Neuronal stem cell (in vitro differentiated cells): ENCODE results near the gene STX16.

ENCODE experiments used
- DNase-seq: peaks from one replicate; pipeline ENCODE4 v3.0.0-alpha.2; 2013; ENCODE audit warnings: low spot score
- H2AFZ ChIP-seq: one replicate; pipeline ENCODE4 v1.6.1; 2013; ENCODE audit warnings: mild to moderate bottlenecking, low read length, inconsistent platforms
- H2AK5ac ChIP-seq: 2 replicates; pipeline ENCODE4 v1.6.1; 2013; ENCODE audit warnings: low read depth, mild to moderate bottlenecking, inconsistent platforms, low read length, moderate library complexity, mixed read lengths
- H2BK120ac ChIP-seq: 2 replicates; pipeline ENCODE4 v1.6.1; 2013; ENCODE audit warnings: low read depth, mild to moderate bottlenecking, inconsistent platforms, low read length, moderate library complexity, mixed read lengths
- H2BK12ac ChIP-seq: one replicate; pipeline ENCODE4 v1.6.1; 2013; ENCODE audit warnings: low read length, inconsistent platforms
- H2BK15ac ChIP-seq: 2 replicates; pipeline ENCODE4 v1.6.1; 2013; ENCODE audit warnings: mild to moderate bottlenecking, low read length, inconsistent platforms, mixed read lengths
- H2BK5ac ChIP-seq: one replicate; pipeline ENCODE4 v1.6.1; 2013; ENCODE audit warnings: inconsistent platforms, mild to moderate bottlenecking, low read length, moderate library complexity
- H3K14ac ChIP-seq: one replicate; pipeline ENCODE4 v1.6.1; 2013; ENCODE audit warnings: low read length, inconsistent platforms
- H3K18ac ChIP-seq: 2 replicates; pipeline ENCODE4 v1.6.1; 2013; ENCODE audit warnings: low read length, inconsistent platforms
- H3K23ac ChIP-seq: 2 replicates; pipeline ENCODE4 v1.6.1; 2013; ENCODE audit warnings: low read depth, mild to moderate bottlenecking, mixed read lengths, low read length, inconsistent platforms; ENCODE audit not compliant: poor library complexity
- H3K27ac ChIP-seq: replicated peaks from 3 replicates; pipeline ENCODE4 v1.5.1; 2013; ENCODE audit warnings: low read length, inconsistent platforms
- H3K27me3 ChIP-seq, 3 experiments: 2 replicates each; pipeline ENCODE4 v1.6.1; 2013; ENCODE audit warnings: low read length in 3 of 3, mild to moderate bottlenecking in 2 of 3, inconsistent platforms in 1 of 3, low read depth in 1 of 3, mixed read lengths in 1 of 3, moderate library complexity in 1 of 3; ENCODE audit not compliant: control insufficient read depth in 3 of 3, insufficient read depth in 3 of 3
- H3K36me3 ChIP-seq, 2 donors: replicated peaks in 1 of 2; 2 replicates each; pipeline ENCODE4 v1.6.1; 2013; ENCODE audit warnings: low read length in 2 of 2; ENCODE audit not compliant: control insufficient read depth in 2 of 2, insufficient read depth in 2 of 2
- H3K4ac ChIP-seq: 2 replicates; pipeline ENCODE4 v1.6.1; 2013; ENCODE audit warnings: inconsistent platforms, mild to moderate bottlenecking, low read length, moderate library complexity
- H3K4me1 ChIP-seq, 2 donors: 1 replicate in 1 of 2; 2 replicates in 1 of 2; pipeline ENCODE4 v1.6.1; 2013; ENCODE audit warnings: low read length in 2 of 2, low read depth in 1 of 2; ENCODE audit not compliant: control insufficient read depth in 2 of 2, insufficient read depth in 1 of 2
- H3K4me2 ChIP-seq: one replicate; pipeline ENCODE4 v1.6.1; 2013; ENCODE audit warnings: mild to moderate bottlenecking, low read length, inconsistent platforms; ENCODE audit not compliant: insufficient read depth, poor library complexity, severe bottlenecking
- H3K4me3 ChIP-seq, 2 donors: 2 replicates each; pipeline ENCODE4 v1.5.1; 2013; ENCODE audit warnings: low read length in 2 of 2, mild to moderate bottlenecking in 2 of 2, inconsistent platforms in 1 of 2, moderate library complexity in 1 of 2
- H3K79me1 ChIP-seq: one replicate; pipeline ENCODE4 v1.6.1; 2013; ENCODE audit warnings: low read depth, mild to moderate bottlenecking, inconsistent platforms, low read length, moderate library complexity
- H3K9ac ChIP-seq: one replicate; pipeline ENCODE4 v1.6.1; 2013; ENCODE audit warnings: mild to moderate bottlenecking, low read depth, low read length, inconsistent platforms; ENCODE audit not compliant: poor library complexity
- H3K9me3 ChIP-seq, 2 donors: replicated peaks in 1 of 2; 2 replicates each; pipeline versions ENCODE3 to v1.6.1; 2013; ENCODE audit warnings: low read length in 2 of 2, mild to moderate bottlenecking in 2 of 2, inconsistent platforms in 1 of 2, low read depth in 1 of 2, mixed read lengths in 1 of 2, moderate library complexity in 1 of 2; ENCODE audit not compliant: control insufficient read depth in 2 of 2, insufficient read depth in 1 of 2
- H4K8ac ChIP-seq: one replicate; pipeline ENCODE4 v1.6.1; 2013; ENCODE audit warnings: low read depth, mild to moderate bottlenecking, inconsistent platforms, low read length, moderate library complexity
- H4K91ac ChIP-seq: one replicate; pipeline ENCODE4 v1.6.1; 2013; ENCODE audit warnings: low read length, low read depth, mild to moderate bottlenecking, inconsistent platforms; ENCODE audit not compliant: poor library complexity
- WGBS, 2 donors: extraction: QIAGEN DNeasy Blood & Tissue Kit; methylation state at CpG; one replicate each; pipeline ENCODE4 v1.1.7; 2013; ENCODE audit warnings: missing lambda C conversion rate in 2 of 2, mixed read lengths in 1 of 2; ENCODE audit not compliant: insufficient read length in 2 of 2, insufficient replicate concordance in 1 of 2; ENCODE audit errors: extremely low coverage in 2 of 2; 5-methylcytosine and 5-hydroxymethylcytosine counted together

Gene STX16

GRCh38 chr20:58716476-58717277 lies 65.6 kb downstream of the STX16 start:
- Histone ChIP-seq H2AFZ (no peak overlapping the region), H3K27me3 (peaks cover 0 to 18% (median 0%) of the 10 kb centered on the region in 3 experiments), H3K9me3 (no peaks in the 10 kb centered on the region), H3K27ac (no peak overlapping the region), H3K36me3 (peaks cover 0 to 2% of the 10 kb centered on the region in 2 donors), H4K8ac (no peak overlapping the region), H3K79me1 (no peaks in the 10 kb centered on the region), H2BK120ac (no peak overlapping the region), H3K9ac (peak overlapping the region; percentile 15), H3K4me1 (peaks cover 8 to 19% of the 10 kb centered on the region in 2 donors), H3K4me2 (no peak overlapping the region), H3K4ac (no peak overlapping the region), H2BK5ac (no peak overlapping the region), H4K91ac (no peak overlapping the region), H3K14ac (peak overlapping the region; percentile 95), H2BK15ac (no peak overlapping the region), H3K4me3 (no peak overlapping the region), H3K23ac (peak overlapping the region; percentile 83), H2AK5ac (peak overlapping the region; percentile 76), H2BK12ac (no peak overlapping the region), H3K18ac (peak overlapping the region; percentile 88)
- WGBS, 2 donors = no CpG with 5 or more reads among the region's 23 CpGs
- peak; percentile 50 for DNase-seq

- H2BK5ac ChIP-seq = no peak overlapping the region
- H3K23ac ChIP-seq = peak overlapping the region; percentile 21
- H3K4me3 ChIP-seq = no peak overlapping the region
- H3K4me1 ChIP-seq = peaks cover 8 to 19% of the 10 kb centered on the region in 2 donors
- H3K18ac ChIP-seq = peak overlapping the region; percentile 74
- H3K14ac ChIP-seq = no peak overlapping the region
- no CpG with 5 or more reads among the region's 23 CpGs for WGBS, 2 donors
- no peak for DNase-seq
- H3K9ac ChIP-seq = peak overlapping the region; percentile 51
- no peak overlapping the region for H2BK120ac ChIP-seq
- H4K8ac ChIP-seq = no peak overlapping the region
- no peak overlapping the region for H4K91ac ChIP-seq
- H2AFZ ChIP-seq = no peak overlapping the region
- peak overlapping the region; percentile 76 for H2AK5ac ChIP-seq
- no peaks in the 10 kb centered on the region for H3K79me1 ChIP-seq
- peaks cover 0 to 2% of the 10 kb centered on the region in 2 donors for H3K36me3 ChIP-seq
- no peak overlapping the region for H3K4me2 ChIP-seq
- no peak overlapping the region for H3K4ac ChIP-seq
- no peak overlapping the region for H3K27ac ChIP-seq
- H3K9me3 ChIP-seq = no peaks in the 10 kb centered on the region
- H2BK15ac ChIP-seq = no peak overlapping the region
- H3K27me3 ChIP-seq = peaks cover 0 to 26% (median 0%) of the 10 kb centered on the region in 3 experiments
- no peak overlapping the region for H2BK12ac ChIP-seq
Observed at GRCh38 chr20:58717278-58718091, 66.4 kb downstream of the STX16 start.

DNA sequence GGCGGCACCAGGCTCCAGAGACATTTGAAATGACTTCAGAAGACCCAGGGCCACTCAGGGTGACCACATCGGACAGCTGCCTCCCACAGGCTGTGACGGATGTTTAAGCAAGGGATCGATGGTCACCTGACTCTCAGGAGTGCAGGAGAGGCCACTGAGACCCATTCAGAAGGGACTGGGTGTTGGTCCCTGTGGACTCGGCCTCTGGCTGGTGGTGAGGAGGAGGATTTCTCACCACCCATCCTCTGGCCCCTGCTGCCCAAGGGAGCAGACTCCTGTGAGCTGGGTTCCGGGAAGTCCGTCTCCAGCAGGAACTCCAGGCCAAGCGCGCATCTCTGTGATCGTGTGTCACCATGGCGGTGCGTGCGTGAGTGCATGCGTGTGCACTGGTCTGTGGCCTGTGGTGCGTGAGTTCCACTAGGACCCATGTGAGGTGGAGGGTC lies 67.1 kb downstream of the STX16 start:
- DNase-seq = no peak
- H3K4me1 ChIP-seq = peaks cover 8 to 19% of the 10 kb centered on the region in 2 donors
- peak overlapping the region; percentile 37 for H2AK5ac ChIP-seq
- H3K4me2 ChIP-seq = no peak overlapping the region
- H4K8ac ChIP-seq = peak overlapping the region; percentile 92
- H3K14ac ChIP-seq = no peak overlapping the region
- H2BK12ac ChIP-seq = no peak overlapping the region
- no peaks in the 10 kb centered on the region for H3K9me3 ChIP-seq
- H3K36me3 ChIP-seq = peaks cover 0 to 2% of the 10 kb centered on the region in 2 donors
- H3K4ac ChIP-seq = no peak overlapping the region
- H2BK5ac ChIP-seq = no peak overlapping the region
- no peak overlapping the region for H2AFZ ChIP-seq
- WGBS, 2 donors = no CpG with 5 or more reads among the region's 15 CpGs
- H3K27ac ChIP-seq = no peak overlapping the region
- no peak overlapping the region for H3K4me3 ChIP-seq
- peaks cover 0 to 32% (median 0%) of the 10 kb centered on the region in 3 experiments for H3K27me3 ChIP-seq
- H4K91ac ChIP-seq = peak overlapping the region; percentile 26
- H3K23ac ChIP-seq = peak overlapping the region; percentile 19
- H3K18ac ChIP-seq = peak overlapping the region; percentile 71
- H3K79me1 ChIP-seq = no peaks in the 10 kb centered on the region
- H2BK120ac ChIP-seq = no peak overlapping the region
- no peak overlapping the region for H3K9ac ChIP-seq
- H2BK15ac ChIP-seq = no peak overlapping the region

- Histone ChIP-seq H2BK120ac (no peak overlapping the region), H3K27me3 (peaks cover 0 to 38% (median 0%) of the 10 kb centered on the region in 3 experiments), H3K4me3 (no peak overlapping the region), H2AFZ (no peak overlapping the region), H2BK5ac (no peak overlapping the region), H3K27ac (no peak overlapping the region), H3K4ac (no peak overlapping the region), H3K79me1 (no peaks in the 10 kb centered on the region), H2AK5ac (no peak overlapping the region), H2BK15ac (no peak overlapping the region), H3K9ac (no peak overlapping the region), H3K4me1 (peaks cover 10 to 19% of the 10 kb centered on the region in 2 donors), H4K8ac (no peak overlapping the region), H2BK12ac (no peak overlapping the region), H3K18ac (no peak overlapping the region), H3K9me3 (no peaks in the 10 kb centered on the region), H4K91ac (no peak overlapping the region), H3K4me2 (no peak overlapping the region), H3K36me3 (peaks cover 0 to 2% of the 10 kb centered on the region in 2 donors), H3K23ac (no peak overlapping the region), H3K14ac (no peak overlapping the region)
- WGBS, 2 donors = no CpG with 5 or more reads among the region's 10 CpGs
- no peak for DNase-seq
Observed at GRCh38 chr20:58718729-58719128, 67.6 kb downstream of the STX16 start.
